GM21737 (cell line): Measurements from ENCODE around the gene FAM83C.

ENCODE experiments used
- ATAC-seq: cut with Tn5 transposase; IDR thresholded peaks from one replicate; pipeline ENCODE4 v1.9.1; 2021; ENCODE audit warnings: mild to moderate bottlenecking, moderate library complexity; ENCODE audit not compliant: unreplicated experiment

Gene FAM83C

DNA sequence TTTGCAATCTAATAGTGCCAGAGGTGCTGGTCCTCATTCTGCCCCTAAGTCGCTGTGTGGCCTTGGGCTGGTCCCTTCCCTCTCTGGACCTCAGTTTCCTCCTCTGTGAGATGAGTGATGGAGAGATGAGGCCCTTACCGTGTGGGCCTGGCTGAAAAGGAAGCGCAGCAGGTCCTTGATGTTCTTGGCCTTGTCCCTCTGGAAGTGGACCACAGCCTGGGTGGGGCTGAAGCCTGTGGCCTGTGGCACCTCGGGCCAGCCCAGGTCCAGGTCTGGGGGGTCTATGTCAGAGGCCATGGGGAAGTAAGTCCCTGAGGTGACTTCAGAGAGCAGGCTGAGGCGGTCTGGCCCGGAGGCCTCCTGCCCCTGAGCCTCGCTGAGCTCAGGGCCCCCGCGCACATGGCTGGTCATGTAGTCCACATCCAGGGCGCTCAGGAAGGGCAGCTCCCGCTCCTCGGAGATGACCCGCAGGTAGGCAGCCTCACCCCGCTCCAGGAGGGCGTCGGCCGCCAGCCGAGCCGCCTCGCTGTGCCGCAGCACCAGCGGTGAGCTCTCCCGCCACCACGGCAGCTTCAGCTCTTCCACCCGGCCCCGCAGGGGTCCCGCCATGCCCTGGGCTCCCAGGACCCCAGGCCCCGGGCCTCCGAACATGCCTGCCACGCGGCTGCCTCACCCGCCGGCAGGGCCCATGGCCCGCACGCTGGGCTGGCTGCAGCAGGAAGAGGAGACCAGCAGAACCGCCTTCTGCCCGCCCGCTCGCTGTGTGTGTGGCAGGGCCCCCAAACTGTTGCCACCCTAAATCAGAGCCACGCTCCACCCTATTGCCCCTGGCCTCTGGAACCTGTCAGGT, at the start of gene FAM83C:
TSS of gene FAM83C (minus strand) at position 772 of the 850 bp plus-strand sequence. CDS start at position 651, 121 bp downstream.
- ATAC-seq: no peak

GRCh38 chr20:35341366-35342028, 49.3 kb upstream of the FAM83C start:
- ATAC-seq: no peak

DNA sequence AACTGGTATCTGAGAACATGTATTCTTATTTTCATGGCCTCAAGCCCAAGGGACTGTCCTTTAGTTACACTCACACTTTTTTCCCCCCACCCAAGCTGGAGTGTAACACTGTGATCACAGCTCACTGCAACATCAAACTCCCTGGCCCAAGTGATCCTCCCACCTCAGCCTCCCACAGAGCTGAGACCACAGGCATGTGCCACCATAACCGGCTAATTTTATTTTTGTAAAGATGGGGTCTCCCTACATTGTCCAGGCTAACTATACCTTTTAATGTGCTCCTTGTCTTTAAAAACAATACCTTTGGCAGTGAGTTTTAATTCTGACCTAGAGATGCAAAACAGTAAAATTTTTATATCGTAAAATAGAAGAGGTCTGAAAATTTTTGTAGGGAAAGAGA, 48.2 kb upstream of the FAM83C start:
- no peak for ATAC-seq

- ATAC-seq: no peak
Observed at GRCh38 chr20:35339636-35340035, 47.4 kb upstream of the FAM83C start.

DNA sequence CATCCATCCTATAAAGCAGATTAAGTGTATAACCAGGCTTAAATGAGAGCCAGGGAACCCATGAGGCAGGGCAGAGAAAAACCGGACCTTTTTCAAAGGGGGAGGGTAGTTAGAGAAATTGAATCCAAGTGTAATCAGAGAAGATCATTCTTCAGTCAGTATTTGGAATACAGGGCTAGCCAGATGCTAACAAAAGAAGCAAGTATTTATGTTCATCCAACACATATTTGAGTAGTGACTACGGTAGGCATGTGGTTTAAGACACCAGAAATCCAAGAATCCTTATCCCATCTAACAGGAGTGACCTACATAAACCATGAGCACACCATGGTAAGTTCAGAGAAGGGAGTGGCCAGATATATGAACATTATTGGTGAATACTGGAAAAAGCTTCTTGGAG, 46.8 kb upstream of the FAM83C start:
- no peak for ATAC-seq

DNA sequence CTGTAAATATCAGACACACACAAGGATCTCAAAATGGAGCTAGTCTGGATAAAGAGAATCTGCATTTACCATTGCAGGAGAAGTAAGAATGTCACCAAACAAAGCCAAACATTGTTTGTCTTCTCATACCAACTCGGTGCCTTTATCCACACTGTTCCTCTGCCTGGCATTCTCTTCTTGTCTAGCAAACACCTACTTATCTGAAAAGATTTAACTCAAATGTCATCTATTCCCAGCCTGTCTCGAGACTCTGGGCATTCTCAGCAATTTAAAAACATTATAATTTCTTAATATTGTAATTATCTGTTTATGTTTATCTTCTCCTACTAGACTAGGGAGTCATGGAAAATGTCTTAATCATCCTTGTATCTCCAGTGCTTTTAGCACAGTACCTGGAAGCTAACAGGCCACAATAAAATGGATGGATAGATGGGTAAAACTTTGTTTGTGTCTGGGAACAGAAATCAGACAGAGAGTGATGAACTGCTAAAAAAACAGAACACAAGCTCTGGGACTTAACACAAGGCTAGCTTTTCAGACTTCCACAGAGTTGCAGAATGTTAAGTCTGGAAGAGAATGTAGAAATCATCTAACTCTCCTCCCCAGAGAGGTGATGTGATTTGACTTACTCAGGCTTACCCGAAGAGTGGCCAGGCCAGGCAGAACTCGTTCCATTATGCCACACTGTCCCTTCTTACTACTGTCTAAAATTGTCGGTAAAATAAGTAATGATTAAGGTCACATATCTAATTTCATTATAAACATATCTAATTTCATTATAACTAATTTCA, 42.3 kb upstream of the FAM83C start:
- no peak for ATAC-seq

DNA sequence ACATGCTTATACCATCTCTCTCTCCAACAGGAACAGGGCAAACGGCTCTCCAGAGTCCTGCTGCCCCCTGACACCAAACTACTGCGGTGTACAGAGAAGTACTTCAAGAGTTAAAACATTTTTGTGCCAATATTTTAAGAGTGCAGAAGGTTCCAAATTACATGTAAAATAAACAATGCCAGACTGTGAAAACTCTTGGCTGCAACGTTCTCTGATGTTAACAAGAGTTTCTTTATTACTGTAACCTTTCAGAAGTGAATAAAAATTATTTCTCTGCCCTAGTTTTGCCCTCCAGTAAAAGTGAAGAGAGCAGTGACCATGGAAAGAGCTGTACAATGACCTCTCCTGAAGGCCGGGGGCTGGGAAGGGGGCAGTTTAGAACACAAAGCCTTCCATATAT, 41.4 kb upstream of the FAM83C start:
- ATAC-seq: no peak

GRCh38 chr20:35332540-35333200, 40.4 kb upstream of the FAM83C start:
- no peak for ATAC-seq

DNA sequence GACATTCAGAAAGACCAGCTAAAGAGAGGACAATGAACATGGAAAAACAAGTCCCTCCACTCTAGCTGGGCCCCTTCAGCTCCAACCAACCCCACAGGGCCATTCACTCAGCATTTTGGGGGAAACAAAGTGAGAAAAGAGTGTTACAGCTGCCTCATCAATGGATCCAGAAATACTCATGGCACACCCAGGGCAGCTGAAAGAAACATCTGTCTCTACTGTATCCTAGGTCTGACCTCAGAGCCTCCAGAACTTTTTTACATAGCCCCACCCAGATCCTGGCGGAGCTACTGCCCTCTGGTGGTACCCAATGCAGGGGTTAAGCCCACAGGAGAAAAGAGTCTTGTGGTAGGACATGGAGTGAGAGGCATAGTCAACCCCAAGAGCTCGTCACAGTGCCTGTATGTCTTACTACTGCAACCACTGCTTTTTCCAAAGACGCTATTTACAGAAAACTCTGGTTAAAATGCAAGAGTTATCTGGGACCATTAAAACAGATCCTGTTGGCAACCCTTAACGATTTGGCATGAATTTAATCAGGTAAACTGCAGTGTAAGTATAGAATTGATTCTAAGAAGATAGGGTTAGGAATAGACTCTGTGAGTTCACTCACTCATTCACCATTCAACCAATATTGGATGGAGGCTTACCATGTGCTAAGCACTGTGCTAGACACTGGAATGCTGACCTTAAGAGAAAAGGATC, 37.4 kb upstream of the FAM83C start:
- ATAC-seq: no peak

GRCh38 chr20:35328689-35329088, 36.5 kb upstream of the FAM83C start:
- ATAC-seq: no peak

DNA sequence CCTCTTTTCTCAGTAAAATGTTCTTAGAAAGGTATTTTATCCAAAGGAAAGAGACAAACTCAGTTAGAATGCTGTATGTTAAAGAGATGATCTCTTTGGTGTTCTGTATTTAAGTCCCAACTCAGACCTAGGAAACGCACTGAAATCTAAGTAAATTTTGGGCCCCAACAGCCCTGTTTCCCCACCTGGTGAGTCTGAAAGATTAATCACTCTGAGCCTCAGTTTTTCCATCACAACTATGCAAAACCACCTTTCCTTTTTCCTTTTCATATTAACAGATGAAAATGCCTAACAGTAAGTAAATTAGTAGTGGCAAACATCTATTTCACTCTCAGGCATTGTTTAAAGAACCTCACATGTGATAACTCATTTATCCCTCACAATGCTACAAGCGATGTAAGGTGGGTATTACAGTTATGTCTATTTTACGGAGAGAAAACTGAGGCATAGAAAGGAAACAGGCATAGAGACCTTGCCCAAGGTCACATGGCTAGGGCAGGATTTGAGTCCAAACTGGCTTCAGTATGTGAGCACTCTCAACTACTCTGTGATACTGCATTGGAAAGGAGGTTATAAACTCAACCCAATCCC, 36.0 kb upstream of the FAM83C start:
- no peak for ATAC-seq

- ATAC-seq: no peak
Observed at GRCh38 chr20:35327074-35327976, 35.1 kb upstream of the FAM83C start.

GRCh38 chr20:35326740-35327073, 34.5 kb upstream of the FAM83C start:
- no peak for ATAC-seq

GRCh38 chr20:35326021-35326739, 34.0 kb upstream of the FAM83C start:
- ATAC-seq: no peak

DNA sequence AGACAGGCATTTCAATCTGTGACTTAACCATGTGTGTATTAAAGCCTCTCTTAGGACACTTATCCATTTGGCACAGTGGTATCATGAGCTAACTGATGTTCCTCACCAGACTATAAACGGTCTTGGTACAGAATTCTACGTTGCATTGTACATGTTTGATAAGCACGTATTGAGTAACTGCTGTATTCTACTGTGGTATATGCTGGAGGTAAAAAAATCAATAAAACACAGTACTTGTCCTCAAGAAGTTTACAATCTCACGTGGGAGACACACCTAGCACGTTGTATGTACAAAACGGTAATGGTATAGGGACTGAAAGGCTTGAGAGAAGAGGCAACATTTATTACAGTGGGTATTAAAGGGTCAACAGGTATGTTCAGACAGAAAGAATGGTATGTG, 33.2 kb upstream of the FAM83C start:
- ATAC-seq: no peak

DNA sequence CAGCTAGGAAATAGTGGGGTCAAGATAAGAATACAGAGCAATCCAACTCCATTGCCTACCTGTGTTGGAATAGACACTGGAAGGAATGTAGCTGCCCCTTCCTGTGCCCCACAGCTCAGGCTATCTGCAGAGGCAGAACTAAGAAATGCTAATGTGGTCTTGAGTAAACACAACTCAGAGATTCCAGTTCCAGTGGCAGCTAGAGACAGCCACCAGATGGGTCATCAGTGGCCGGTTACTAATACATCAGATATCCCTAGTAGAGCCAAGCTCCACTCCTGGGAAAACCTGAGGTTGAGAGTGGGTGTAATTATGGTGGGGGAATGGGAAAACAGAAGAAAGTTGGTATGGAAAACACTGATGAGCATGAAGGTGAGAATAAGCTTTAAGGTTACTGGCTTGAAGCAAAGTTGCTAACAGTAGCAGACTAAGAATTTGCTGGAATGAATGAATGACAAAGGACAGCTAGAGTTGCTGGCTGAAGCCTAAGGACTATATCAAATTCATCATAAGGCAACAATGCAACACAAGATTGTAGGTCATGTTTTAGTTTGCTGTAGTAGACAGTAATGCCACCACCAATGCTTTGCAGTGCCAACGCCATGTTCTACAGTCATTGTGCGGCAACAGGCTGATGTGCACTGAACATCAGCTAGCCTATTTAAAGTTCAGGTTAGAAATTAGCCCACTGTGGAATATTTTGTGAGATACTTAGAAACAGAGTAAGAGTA, 28.3 kb upstream of the FAM83C start:
- no peak for ATAC-seq

DNA sequence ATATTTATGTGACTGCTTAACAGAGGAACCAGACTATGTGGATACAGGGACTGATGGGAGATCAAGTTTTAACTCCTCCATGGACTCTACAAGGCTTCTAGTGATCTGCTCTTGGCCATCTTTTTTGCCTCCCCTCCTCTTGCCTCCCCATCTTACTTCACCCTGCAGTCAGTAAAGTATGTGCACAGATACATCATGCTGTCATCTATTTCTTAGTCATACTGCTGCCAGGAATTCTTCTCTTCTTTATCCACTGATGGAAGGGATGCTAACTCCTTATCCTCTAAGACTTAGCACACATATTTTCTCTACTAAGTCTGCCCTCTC, 27.6 kb upstream of the FAM83C start:
- ATAC-seq: no peak
